Bronchial epithelial cell (primary cell): ENCODE measurements around the gene STRA6. TPM values are rescaled to one million over a fixed set of nuclear protein-coding genes. Genes with fewer than 3 reads are reported as not detected.
A peak's percentile ranks its signal among the peaks of the same experiment; 100 is the strongest.

ENCODE experiments used
- DNase-seq: peaks from one replicate; pipeline ENCODE4 v3.0.0-alpha.2; 2010; ENCODE audit warnings: low read depth
- FAIRE-seq: peaks from 2 replicates; lab custom pipeline; 2011; peaks lifted over from hg19 to GRCh38; lab: Jason Lieb, UNC
- H3K27me3 ChIP-seq: 2 replicates; pipeline ENCODE4 v1.5.1; 2011; ENCODE audit warnings: low read length; ENCODE audit not compliant: control insufficient read depth, insufficient read depth
- H3K36me3 ChIP-seq: 2 replicates; pipeline ENCODE4 v1.5.1; 2011; ENCODE audit warnings: low read length; ENCODE audit not compliant: control insufficient read depth, insufficient read depth
- H3K4me3 ChIP-seq: 2 replicates; pipeline ENCODE4 v1.5.1; 2011; ENCODE audit warnings: mild to moderate bottlenecking, low read depth, low read length, control low read depth
- total RNA-seq: library from RNA; depleted of rRNA; stranded (reverse); fragments of >200 nt; gene quantifications from 2 replicates; pipeline ENCODE4 v1.2.1, GENCODE V29; 2014
- TF ChIP-seq, protein P1 (sequence below): IDR thresholded peaks from 2 replicates; pipeline ENCODE4 v1.5.1; 2011; ENCODE audit warnings: mild to moderate bottlenecking, moderate library complexity, low read length, control low read depth, inconsistent platforms; ENCODE audit not compliant: insufficient read depth, severe bottlenecking

The STRA6 gene
- total RNA-seq, 1 donor from 2014 or later, result 0.26 TPM

DNA sequence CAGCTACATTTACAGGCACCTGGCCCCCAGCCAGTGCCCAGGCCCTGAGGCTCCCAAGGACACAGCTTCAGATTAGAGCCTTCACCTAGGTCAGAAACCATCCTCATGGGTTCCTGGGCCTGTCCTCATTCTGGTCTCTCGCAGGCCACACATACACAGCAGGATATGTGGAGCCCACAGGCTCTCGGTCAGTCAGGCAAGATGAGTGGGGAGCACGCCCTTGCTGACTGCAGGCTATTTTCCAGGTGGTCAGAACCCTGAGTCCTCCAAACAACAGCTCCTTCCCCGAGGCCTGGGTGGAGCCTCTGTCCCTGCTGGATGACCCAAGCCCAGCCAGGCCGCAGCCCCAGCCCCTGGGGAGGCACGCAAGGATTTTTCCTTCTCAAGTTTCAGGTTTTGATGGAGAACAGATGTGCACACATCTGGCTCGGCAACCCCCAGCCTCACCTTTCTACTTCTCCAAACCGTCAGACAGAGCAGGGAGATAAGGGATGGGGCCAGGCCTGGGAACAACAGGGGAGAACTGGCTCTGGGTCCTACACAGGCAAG is 1.6 kb downstream of the STRA6 start:
- FAIRE-seq (no peak), DNase-seq (no peak)
- no peaks in the 10 kb centered on the region for H3K36me3 ChIP-seq
- H3K4me3 ChIP-seq, result no peak overlapping the region
- TF ChIP-seq, protein P1, sequence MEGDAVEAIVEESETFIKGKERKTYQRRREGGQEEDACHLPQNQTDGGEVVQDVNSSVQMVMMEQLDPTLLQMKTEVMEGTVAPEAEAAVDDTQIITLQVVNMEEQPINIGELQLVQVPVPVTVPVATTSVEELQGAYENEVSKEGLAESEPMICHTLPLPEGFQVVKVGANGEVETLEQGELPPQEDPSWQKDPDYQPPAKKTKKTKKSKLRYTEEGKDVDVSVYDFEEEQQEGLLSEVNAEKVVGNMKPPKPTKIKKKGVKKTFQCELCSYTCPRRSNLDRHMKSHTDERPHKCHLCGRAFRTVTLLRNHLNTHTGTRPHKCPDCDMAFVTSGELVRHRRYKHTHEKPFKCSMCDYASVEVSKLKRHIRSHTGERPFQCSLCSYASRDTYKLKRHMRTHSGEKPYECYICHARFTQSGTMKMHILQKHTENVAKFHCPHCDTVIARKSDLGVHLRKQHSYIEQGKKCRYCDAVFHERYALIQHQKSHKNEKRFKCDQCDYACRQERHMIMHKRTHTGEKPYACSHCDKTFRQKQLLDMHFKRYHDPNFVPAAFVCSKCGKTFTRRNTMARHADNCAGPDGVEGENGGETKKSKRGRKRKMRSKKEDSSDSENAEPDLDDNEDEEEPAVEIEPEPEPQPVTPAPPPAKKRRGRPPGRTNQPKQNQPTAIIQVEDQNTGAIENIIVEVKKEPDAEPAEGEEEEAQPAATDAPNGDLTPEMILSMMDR, result no peak
- no peaks in the 10 kb centered on the region for H3K27me3 ChIP-seq

DNA sequence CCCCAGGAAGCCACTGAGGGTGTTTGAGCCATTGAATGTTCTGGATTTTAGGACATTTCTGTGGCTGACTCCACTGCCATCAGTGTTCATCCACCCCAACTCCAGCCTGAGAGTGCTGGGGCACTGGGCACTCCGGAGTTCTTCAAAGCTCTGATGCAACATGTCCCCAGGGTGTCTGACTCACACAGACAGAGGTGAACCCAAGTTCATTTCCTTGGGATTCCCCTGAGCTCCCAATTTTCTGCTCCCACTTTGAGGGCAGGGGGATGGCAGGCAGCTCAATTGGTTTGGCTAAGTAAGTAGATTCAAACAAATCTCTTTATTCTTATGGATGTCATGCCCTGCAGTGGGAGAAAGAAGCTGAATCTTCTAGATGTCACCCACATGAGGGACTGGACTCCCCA is 2.2 kb downstream of the STRA6 start:
- peak; percentile 90 for DNase-seq
- TF ChIP-seq, protein P1, result no peak
- no peak for FAIRE-seq
- Histone ChIP-seq H3K36me3 (no peaks in the 10 kb centered on the region), H3K4me3 (no peak overlapping the region), H3K27me3 (no peaks in the 10 kb centered on the region)

DNA sequence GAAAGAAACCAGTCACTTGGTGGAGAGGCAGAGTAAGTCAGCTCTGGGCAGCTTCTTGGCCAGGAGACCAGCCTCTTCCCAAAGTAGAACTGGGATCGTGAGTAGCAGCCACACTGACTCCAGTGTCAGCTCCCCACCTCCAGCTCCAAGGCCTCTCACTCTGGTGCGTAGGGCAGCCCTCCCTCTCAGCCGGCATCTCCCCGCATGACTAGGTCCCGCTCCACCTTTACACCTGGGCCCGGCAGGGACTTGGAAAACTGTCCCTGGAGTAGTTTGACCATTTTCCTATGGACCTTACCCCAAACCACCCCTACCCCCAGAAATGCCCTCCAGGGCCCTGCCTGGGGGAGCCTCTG is 3.3 kb downstream of the STRA6 start:
- FAIRE-seq (no peak), DNase-seq (no peak)
- Histone ChIP-seq H3K4me3 (no peak overlapping the region), H3K27me3 (no peaks in the 10 kb centered on the region), H3K36me3 (no peaks in the 10 kb centered on the region)
- TF ChIP-seq, protein P1, result no peak

DNA sequence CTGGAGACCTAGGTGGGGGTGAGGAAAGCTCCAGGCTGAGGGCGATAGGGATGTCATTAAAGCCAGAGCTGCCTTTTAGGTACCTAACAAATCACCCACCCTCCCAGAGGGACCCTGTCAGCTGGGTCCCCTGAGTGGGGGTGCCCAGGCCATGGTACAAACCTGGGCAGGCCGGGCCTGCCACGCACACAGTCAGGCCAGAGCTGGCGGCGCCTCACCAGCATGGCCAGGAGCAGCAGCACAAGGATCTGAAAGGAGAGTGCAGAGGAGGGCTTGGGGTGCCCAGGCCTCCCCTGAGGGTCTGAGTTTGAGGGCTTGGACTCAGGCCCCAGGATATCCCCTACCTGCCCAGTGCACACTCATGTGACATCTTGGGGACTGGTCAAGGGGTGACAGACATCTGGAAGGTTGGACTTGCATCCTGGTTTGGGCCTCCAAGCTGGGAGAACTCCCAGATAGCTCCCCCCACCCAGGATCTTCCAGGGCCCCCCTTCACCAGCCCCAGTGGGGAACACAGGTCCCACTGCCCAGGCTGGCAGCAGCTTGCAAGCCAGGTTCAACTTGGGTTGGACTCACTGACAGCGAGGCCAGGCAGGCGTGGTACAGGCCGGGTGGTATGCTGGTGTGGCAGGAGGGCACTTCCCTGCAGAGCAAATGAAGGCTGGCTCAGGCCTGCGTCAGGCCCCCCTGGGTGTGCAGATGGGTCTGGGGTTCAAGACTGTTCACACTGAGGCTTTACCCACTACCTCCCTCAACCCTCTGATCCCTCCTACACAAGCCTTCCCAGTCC is 5.2 kb downstream of the STRA6 start:
- H3K27me3 ChIP-seq, result no peaks in the 10 kb centered on the region
- no peak overlapping the region for H3K4me3 ChIP-seq
- H3K36me3 ChIP-seq, result no peaks in the 10 kb centered on the region
- TF ChIP-seq, protein P1, result no peak
- peak; percentile 32 for FAIRE-seq
- no peak for DNase-seq

DNA sequence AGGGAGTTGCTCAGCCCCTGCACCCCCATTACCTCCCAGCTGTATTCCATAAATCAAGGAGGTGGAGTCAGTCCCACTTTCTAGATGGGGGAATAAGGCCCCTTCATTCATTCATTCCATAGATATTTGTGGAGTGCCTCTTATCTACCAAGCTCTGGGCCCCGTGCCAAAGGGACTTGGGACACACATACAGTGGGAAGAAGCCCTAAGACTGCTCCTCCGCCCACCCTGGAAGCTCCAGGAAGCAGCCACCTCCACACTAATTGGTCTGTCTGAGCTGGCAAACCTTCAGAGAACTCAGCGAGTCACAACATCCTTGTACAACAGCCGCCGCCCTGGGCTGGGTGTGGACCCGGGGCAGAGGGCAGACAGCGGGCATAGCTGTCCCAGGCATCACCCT is 6.4 kb downstream of the STRA6 start:
- FAIRE-seq, result no peak
- peaks cover 6% of the 10 kb centered on the region for H3K27me3 ChIP-seq
- TF ChIP-seq, protein P1, result no peak
- no peak overlapping the region for H3K4me3 ChIP-seq
- no peaks in the 10 kb centered on the region for H3K36me3 ChIP-seq
- peak; percentile 65 for DNase-seq
